Stomach (tissue), 4 donors: ENCODE data around the gene NANS.

Experiments used
- CTCF ChIP-seq, 7 experiments: fragments of 450-650 bp in 4 of 7; fragments of 200-600 bp in 3 of 7; sonication (generic) in 3 of 7; IDR thresholded peaks; one replicate each; pipeline ENCODE4 v1.5.1; 2016 to 2019; ENCODE audit warnings: antibody characterized with exemption in 7 of 7, control low read depth in 2 of 7, mild to moderate bottlenecking in 1 of 7
- EP300 ChIP-seq: sonication (generic); formaldehyde crosslinking; IDR thresholded peaks from one replicate; pipeline ENCODE4 v1.6.1; 2017; ENCODE audit warnings: antibody characterized with exemption
- POLR2A ChIP-seq, 4 donors: fragments of 450-650 bp; IDR thresholded peaks; one replicate each; pipeline ENCODE4 v1.6.1; 2016; ENCODE audit warnings: antibody characterized with exemption in 4 of 4, control low read depth in 2 of 4, mild to moderate bottlenecking in 1 of 4, moderate library complexity in 1 of 4
- POLR2AphosphoS5 ChIP-seq, 3 donors: sonication (generic); formaldehyde crosslinking; IDR thresholded peaks; one replicate each; pipeline ENCODE4 v1.6.1; 2016; ENCODE audit warnings: antibody characterized with exemption in 3 of 3

GRCh38 chr9:98043915-98044314 is 12.6 kb upstream of the NANS start:
- TF ChIP-seq CTCF (IDR thresholded peaks at IDR 0.05) (no peak), EP300 (no peak), POLR2A (IDR thresholded peaks at IDR 0.05) (no peak), POLR2AphosphoS5 (IDR thresholded peaks at IDR 0.05) (no peak)
